DOHH2 (cell line): Measurements from ENCODE around the gene EML4.
"Not testable (repeated sequence)": the region's sequence is repeated elsewhere in the genome, so short reads cannot be mapped to it uniquely, and the experiment has no call there.

Experiments
- H3F3A ChIP-seq: fragments of 200-600 bp; sonication (generic), shearing (Covaris generic); 2 replicates; pipeline ENCODE4 v1.6.0; 2016; ENCODE audit warnings: antibody characterized with exemption, mild to moderate bottlenecking; ENCODE audit not compliant: control insufficient read depth, insufficient read depth
- H3K27ac ChIP-seq: fragments of 200-600 bp; sonication (generic); 2 replicates; pipeline ENCODE4 v1.5.1; 2014; ENCODE audit warnings: low read depth, mild to moderate bottlenecking, low read length, moderate library complexity
- H3K27me3 ChIP-seq: fragments of 200-600 bp; sonication (generic); 2 replicates; pipeline ENCODE4 v1.6.1; 2014; ENCODE audit warnings: mild to moderate bottlenecking, low read length, mixed read lengths; ENCODE audit not compliant: control insufficient read depth
- H3K36me3 ChIP-seq: fragments of 200-600 bp; sonication (generic); 2 replicates; pipeline ENCODE4 v1.6.1; 2014; ENCODE audit warnings: mild to moderate bottlenecking, low read length, moderate library complexity, mixed read lengths; ENCODE audit not compliant: control insufficient read depth
- H3K4me1 ChIP-seq: fragments of 200-600 bp; sonication (generic); 2 replicates; pipeline ENCODE4 v1.6.1; 2014; ENCODE audit warnings: mild to moderate bottlenecking, low read length, mixed read lengths; ENCODE audit not compliant: control insufficient read depth
- H3K4me2 ChIP-seq: fragments of 200-600 bp; sonication (generic); 2 replicates; pipeline ENCODE4 v1.6.0; 2014; ENCODE audit warnings: mild to moderate bottlenecking, low read length, moderate library complexity
- H3K4me3 ChIP-seq: fragments of 200-600 bp; sonication (generic); 2 replicates; pipeline ENCODE4 v1.5.1; 2014; ENCODE audit warnings: mild to moderate bottlenecking, low read length, mixed read lengths
- H3K79me2 ChIP-seq: fragments of 200-600 bp; sonication (generic); 2 replicates; pipeline ENCODE4 v1.6.1; 2014; ENCODE audit warnings: mild to moderate bottlenecking, low read length, mixed read lengths; ENCODE audit not compliant: control insufficient read depth
- H3K9me2 ChIP-seq: fragments of 200-600 bp; sonication (generic); replicated peaks from 2 replicates; pipeline ENCODE4 v1.6.1; 2014; ENCODE audit warnings: mild to moderate bottlenecking, low read length, mixed read lengths; ENCODE audit not compliant: control insufficient read depth
- H3K9me3 ChIP-seq: fragments of 200-600 bp; sonication (generic); 2 replicates; pipeline ENCODE4 v1.6.1; 2014; ENCODE audit warnings: antibody characterized with exemption, low read length, mixed read lengths; ENCODE audit not compliant: control insufficient read depth, insufficient read depth
- H4K20me1 ChIP-seq: fragments of 200-600 bp; sonication (generic); 2 replicates; pipeline ENCODE4 v1.6.0; 2014; ENCODE audit warnings: low read depth, mild to moderate bottlenecking, antibody characterized with exemption, low read length, moderate library complexity; ENCODE audit not compliant: control insufficient read depth, insufficient read depth
- CTCF ChIP-seq: fragments of 200-600 bp; sonication (generic); IDR thresholded peaks from one replicate; pipeline ENCODE4 v1.5.1; 2014; ENCODE audit warnings: antibody characterized with exemption, mild to moderate bottlenecking, low read depth, low read length; ENCODE audit not compliant: poor library complexity, severe bottlenecking
- EZH2phosphoT487 ChIP-seq: fragments of 200-600 bp; sonication (generic); IDR thresholded peaks from 2 replicates; pipeline ENCODE4 v1.6.1; 2017; ENCODE audit warnings: borderline replicate concordance, mild to moderate bottlenecking, antibody characterized with exemption, low read length, moderate library complexity, mixed read lengths

The EML4 gene

GRCh38 chr2:42268528-42269151 is 99.5 kb downstream of the EML4 start:
- H3K4me2 ChIP-seq: no peak overlapping the region
- no peak overlapping the region for H3K27ac ChIP-seq
- no peaks in the 10 kb centered on the region for H3K9me2 ChIP-seq
- no peaks in the 10 kb centered on the region for H3K4me1 ChIP-seq
- no peaks in the 10 kb centered on the region for H4K20me1 ChIP-seq
- no peak for TF ChIP-seq EZH2phosphoT487
- TF ChIP-seq CTCF: no peak
- no peaks in the 10 kb centered on the region for H3K9me3 ChIP-seq
- no peaks in the 10 kb centered on the region for H3K79me2 ChIP-seq
- H3K4me3 ChIP-seq: no peak overlapping the region
- H3K36me3 ChIP-seq: no peaks in the 10 kb centered on the region
- no peaks in the 10 kb centered on the region for H3K27me3 ChIP-seq
- no peaks in the 10 kb centered on the region for H3F3A ChIP-seq

GRCh38 chr2:42270757-42271156 is 101.6 kb downstream of the EML4 start:
- Histone ChIP-seq H3K27me3 (no peaks in the 10 kb centered on the region), H3K4me3 (no peak overlapping the region), H3K4me1 (no peaks in the 10 kb centered on the region), H3K9me3 (no peaks in the 10 kb centered on the region), H4K20me1 (no peaks in the 10 kb centered on the region), H3K4me2 (no peak overlapping the region), H3F3A (no peaks in the 10 kb centered on the region), H3K9me2 (no peaks in the 10 kb centered on the region), H3K27ac (no peak overlapping the region), H3K36me3 (no peaks in the 10 kb centered on the region), H3K79me2 (no peaks in the 10 kb centered on the region)
- no peak for TF ChIP-seq EZH2phosphoT487
- TF ChIP-seq CTCF: no peak

- not testable (repeated sequence) for H3K9me2 ChIP-seq, H3K27ac ChIP-seq, H3F3A ChIP-seq, H3K4me1 ChIP-seq, H3K79me2 ChIP-seq, H3K9me3 ChIP-seq, H3K4me3 ChIP-seq, H4K20me1 ChIP-seq, H3K36me3 ChIP-seq, H3K4me2 ChIP-seq, H3K27me3 ChIP-seq
Observed at GRCh38 chr2:42271246-42271645, 102.1 kb downstream of the EML4 start.

- Histone ChIP-seq H3K27ac (no peak overlapping the region), H3K79me2 (no peaks in the 10 kb centered on the region), H3K27me3 (no peaks in the 10 kb centered on the region), H3K4me2 (no peak overlapping the region), H3K4me3 (no peak overlapping the region), H3K36me3 (no peaks in the 10 kb centered on the region), H3K9me2 (no peaks in the 10 kb centered on the region), H3K9me3 (no peaks in the 10 kb centered on the region), H3K4me1 (no peaks in the 10 kb centered on the region), H4K20me1 (no peaks in the 10 kb centered on the region), H3F3A (no peaks in the 10 kb centered on the region)
- TF ChIP-seq EZH2phosphoT487 (no peak), CTCF (no peak)
Observed at GRCh38 chr2:42274863-42275262, 105.7 kb downstream of the EML4 start.
